Liver (tissue), 9 donors: ENCODE data around the gene CEL. TPM values are rescaled to one million over a fixed set of nuclear protein-coding genes. Genes with fewer than 3 reads are reported as not detected.

ENCODE experiments used
- DNase-seq: peaks from one replicate; pipeline ENCODE4 v3.0.0-alpha.2; 2017; ENCODE audit warnings: low spot score
- H3K27ac ChIP-seq, 2 donors: one replicate each; pipeline ENCODE4 v1.7.0; 2013; ENCODE audit warnings: inconsistent platforms in 2 of 2, low read length in 2 of 2, control low read depth in 1 of 2, low read depth in 1 of 2, mild to moderate bottlenecking in 1 of 2
- H3K27me3 ChIP-seq, 4 donors: one replicate each; pipeline versions ENCODE4 v1.6.1 to v1.7.0; 2013; ENCODE audit warnings: low read length in 3 of 4, inconsistent platforms in 1 of 4, mild to moderate bottlenecking in 1 of 4, moderate library complexity in 1 of 4; ENCODE audit not compliant: control insufficient read depth in 4 of 4, insufficient read depth in 4 of 4
- H3K36me3 ChIP-seq, 4 donors: one replicate each; pipeline versions ENCODE4 v1.6.1 to v1.7.0; 2013; ENCODE audit warnings: low read length in 3 of 4, mild to moderate bottlenecking in 3 of 4, low read depth in 1 of 4, moderate library complexity in 1 of 4; ENCODE audit not compliant: control insufficient read depth in 4 of 4, insufficient read depth in 3 of 4
- H3K4me1 ChIP-seq, 4 donors: one replicate each; pipeline versions ENCODE4 v1.6.1 to v1.7.0; 2013; ENCODE audit warnings: low read length in 3 of 4, mild to moderate bottlenecking in 3 of 4, moderate library complexity in 1 of 4; ENCODE audit not compliant: control insufficient read depth in 4 of 4, insufficient read depth in 4 of 4
- H3K4me3 ChIP-seq, 3 donors: one replicate each; pipeline versions ENCODE4 v1.6.1 to v1.7.0; 2013; ENCODE audit warnings: low read length in 3 of 3, control low read depth in 1 of 3, low read depth in 1 of 3, mild to moderate bottlenecking in 1 of 3
- H3K9ac ChIP-seq, 2 donors: one replicate each; pipeline ENCODE4 v1.7.0; 2013; ENCODE audit warnings: low read length in 2 of 2, mild to moderate bottlenecking in 2 of 2, moderate library complexity in 2 of 2, control low read depth in 1 of 2, low read depth in 1 of 2
- H3K9me3 ChIP-seq, 4 donors: one replicate each; pipeline versions ENCODE4 v1.6.1 to v1.7.0; 2013; ENCODE audit warnings: low read length in 3 of 4; ENCODE audit not compliant: control insufficient read depth in 4 of 4
- ATF3 ChIP-seq: IDR thresholded peaks from 2 replicates; pipeline ENCODE4 v1.6.1; 2016; ENCODE audit warnings: antibody characterized with exemption
- CTCF ChIP-seq: fragments of 150-350 bp; IDR thresholded peaks from 2 replicates; pipeline ENCODE4 v1.5.1; 2017; ENCODE audit warnings: improper control_type of control experiment, low read depth, low read length; ENCODE audit not compliant: missing input control
- EGR1 ChIP-seq, 2 donors: IDR thresholded peaks; 2 replicates each; pipeline ENCODE4 v1.6.1; 2016 to 2018; ENCODE audit warnings: antibody characterized with exemption in 2 of 2, low read depth in 2 of 2
- FOXA1 ChIP-seq: IDR thresholded peaks from 2 replicates; pipeline ENCODE4 v1.6.1; 2016; ENCODE audit warnings: antibody characterized with exemption
- GABPA ChIP-seq, 2 donors: IDR thresholded peaks in 1 of 2; conservative IDR thresholded peaks in 1 of 2; 2 replicates each; pipeline ENCODE4 v1.6.1; 2016; ENCODE audit warnings: antibody characterized with exemption in 2 of 2, mild to moderate bottlenecking in 1 of 2, moderate library complexity in 1 of 2
- HNF4A ChIP-seq, 2 donors: conservative IDR thresholded peaks; 2 replicates each; pipeline ENCODE4 v1.6.1; 2016; ENCODE audit warnings: antibody characterized with exemption in 2 of 2, mild to moderate bottlenecking in 2 of 2
- JUND ChIP-seq, 2 donors: IDR thresholded peaks; 2 replicates each; pipeline ENCODE4 v1.6.1; 2016; ENCODE audit warnings: antibody characterized with exemption in 2 of 2
- MAX ChIP-seq: IDR thresholded peaks from 2 replicates; pipeline ENCODE4 v1.6.1; 2016; ENCODE audit warnings: antibody characterized with exemption
- NR2F2 ChIP-seq: IDR thresholded peaks from 2 replicates; pipeline ENCODE4 v1.6.1; 2016; ENCODE audit warnings: antibody characterized with exemption
- RAD21 ChIP-seq, 2 donors: IDR thresholded peaks; 2 replicates each; pipeline ENCODE4 v1.6.1; 2016; ENCODE audit warnings: antibody characterized with exemption in 2 of 2, mild to moderate bottlenecking in 2 of 2
- REST ChIP-seq: IDR thresholded peaks from 2 replicates; pipeline ENCODE4 v1.6.1; 2016; ENCODE audit warnings: antibody characterized with exemption, mild to moderate bottlenecking
- RXRA ChIP-seq, 2 donors: IDR thresholded peaks; 2 replicates each; pipeline ENCODE4 v1.6.1; 2017 to 2018; ENCODE audit warnings: antibody characterized with exemption in 2 of 2, mild to moderate bottlenecking in 1 of 2
- SP1 ChIP-seq: IDR thresholded peaks from 2 replicates; pipeline ENCODE4 v1.6.1; 2018; ENCODE audit warnings: antibody characterized with exemption, mild to moderate bottlenecking
- TAF1 ChIP-seq: conservative IDR thresholded peaks from 2 replicates; pipeline ENCODE4 v1.6.1; 2016; ENCODE audit warnings: antibody characterized with exemption, mild to moderate bottlenecking
- YY1 ChIP-seq: IDR thresholded peaks from 2 replicates; pipeline ENCODE4 v1.6.1; 2016; ENCODE audit warnings: antibody characterized with exemption, mild to moderate bottlenecking
- ZBTB33 ChIP-seq: IDR thresholded peaks from 2 replicates; pipeline ENCODE4 v1.6.1; 2016; ENCODE audit warnings: antibody characterized with exemption
- WGBS: extraction: QIAGEN DNeasy Blood & Tissue Kit; methylation state at CpG from one replicate; pipeline ENCODE4 v1.1.7; 2013; 5-methylcytosine and 5-hydroxymethylcytosine counted together
- polyA plus RNA-seq, 2 donors: library from polyadenylated mRNA; stranded (reverse) in 1 of 2; unstranded in 1 of 2; fragments of 200-250 nt in 1 of 2; fragments of >200 nt in 1 of 2; fragmentation: Nextera tagmentation in 1 of 2; extraction: Ambion mirVana in 1 of 2; gene quantifications; one replicate each; pipeline versions ENCODE4 v1.2.1 to v1.2.3, GENCODE V29; 2013 to 2015
- total RNA-seq, 2 donors: library from RNA; depleted of rRNA; stranded (reverse); fragments of >200 nt; gene quantifications; one replicate each; pipeline ENCODE4 v1.2.3, GENCODE V29; 2014
- donor health status: healthy.
- donor health status: healthy.
- donor health status: healthy.
- donor health status: healthy.
- donor health status: healthy.

Gene CEL
- total and polyA plus RNA-seq, 4 donors = 0.08 to 0.25 (median 0.09) TPM; not detected in 1

DNA sequence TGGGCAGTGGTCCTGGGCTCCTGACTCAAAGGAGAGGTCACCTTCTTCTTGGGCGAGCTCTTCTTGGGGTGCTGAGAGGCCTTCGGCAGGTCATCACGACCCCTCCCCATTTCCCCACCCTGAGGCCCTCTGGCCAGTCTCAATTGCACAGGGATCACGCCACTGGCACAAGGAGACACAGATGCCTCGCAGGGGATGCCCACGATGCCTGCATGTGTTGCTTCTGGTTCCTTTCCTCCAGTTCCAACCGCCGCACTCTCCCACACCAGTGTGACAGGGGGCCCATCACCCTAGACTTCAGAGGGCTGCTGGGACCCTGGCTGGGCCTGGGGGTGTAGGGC lies 1.3 kb downstream of the CEL start:
- no peak overlapping the region for H3K4me3 ChIP-seq
- no peaks in the 10 kb centered on the region for H3K27me3 ChIP-seq
- H3K9ac ChIP-seq = no peak overlapping the region
- no peak for TF ChIP-seq RXRA (IDR thresholded peaks at IDR 0.05)
- TF ChIP-seq HNF4A (conservative IDR thresholded peaks at IDR 0.05) = no peak
- no peak for TF ChIP-seq REST
- TF ChIP-seq RAD21 (IDR thresholded peaks at IDR 0.05) = no peak
- TF ChIP-seq MAX = no peak
- TF ChIP-seq SP1 = no peak
- TF ChIP-seq EGR1 (IDR thresholded peaks at IDR 0.05; ENCODE audit: low read depth in 2 of 2) = no peak
- no peak for TF ChIP-seq ATF3
- no peak for TF ChIP-seq FOXA1
- TF ChIP-seq CTCF = no peak
- TF ChIP-seq GABPA (IDR thresholded peaks at IDR 0.05 in 1 of 2, conservative IDR thresholded peaks at IDR 0.05 in 1 of 2) = no peak
- TF ChIP-seq ZBTB33 = no peak
- no peak for TF ChIP-seq NR2F2
- no peak for TF ChIP-seq TAF1
- TF ChIP-seq JUND (IDR thresholded peaks at IDR 0.05) = no peak
- TF ChIP-seq YY1 = no peak
- no peaks in the 10 kb centered on the region for H3K4me1 ChIP-seq
- no peak overlapping the region for H3K27ac ChIP-seq
- no peaks in the 10 kb centered on the region for H3K9me3 ChIP-seq
- H3K36me3 ChIP-seq = peaks cover 0 to 1% (median under 1%) of the 10 kb centered on the region in 4 donors
- 90% methylated on average over 8 of the region's 8 CpGs for WGBS
- DNase-seq = no peak
